Measurements from ENCODE around the gene EPB41L4A.
A peak's percentile ranks its signal among the peaks of the same experiment; 100 is the strongest.

DNA sequence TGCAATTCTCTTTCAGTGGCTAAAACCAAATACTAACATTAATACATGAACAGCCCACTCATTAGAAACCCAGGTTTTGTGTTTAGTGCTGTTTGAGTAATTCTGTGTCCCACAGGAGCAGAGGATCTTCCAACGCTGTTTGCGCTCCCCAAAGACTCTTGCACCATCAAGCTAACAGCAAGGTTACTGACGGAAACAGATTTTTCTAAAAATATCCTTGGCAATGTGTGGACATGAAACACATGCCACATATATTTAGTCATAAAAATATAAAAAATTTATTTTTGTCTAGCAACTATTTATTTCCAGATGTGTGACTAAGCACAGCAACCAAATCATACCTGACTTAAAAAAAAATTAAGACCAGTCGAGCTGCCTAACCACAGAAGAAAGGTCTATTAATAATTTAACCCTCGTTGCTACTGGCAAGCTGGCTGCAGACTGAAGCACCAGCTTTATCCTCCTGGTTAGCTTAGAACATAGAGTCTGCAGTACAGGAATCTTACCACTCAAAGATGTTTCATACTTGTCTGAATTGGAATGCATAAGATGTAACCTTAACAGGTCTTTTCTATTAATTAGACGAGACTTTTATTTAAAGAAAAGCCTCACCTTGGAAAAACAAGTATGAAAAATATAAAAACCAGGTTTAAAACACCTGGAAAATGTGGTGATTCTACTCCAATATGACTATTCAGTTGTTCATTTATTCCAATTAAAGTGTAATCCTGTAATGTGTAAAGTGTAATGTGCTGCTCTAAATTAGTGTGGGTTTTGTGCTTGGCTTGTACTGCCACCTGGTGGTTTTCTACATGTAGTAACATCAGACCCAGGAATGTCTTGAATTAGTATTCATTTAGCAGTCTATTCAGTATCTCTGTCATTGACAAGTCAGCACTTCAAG, 272.5 kb downstream of the EPB41L4A start:
- TF ChIP-seq, protein P1, sequence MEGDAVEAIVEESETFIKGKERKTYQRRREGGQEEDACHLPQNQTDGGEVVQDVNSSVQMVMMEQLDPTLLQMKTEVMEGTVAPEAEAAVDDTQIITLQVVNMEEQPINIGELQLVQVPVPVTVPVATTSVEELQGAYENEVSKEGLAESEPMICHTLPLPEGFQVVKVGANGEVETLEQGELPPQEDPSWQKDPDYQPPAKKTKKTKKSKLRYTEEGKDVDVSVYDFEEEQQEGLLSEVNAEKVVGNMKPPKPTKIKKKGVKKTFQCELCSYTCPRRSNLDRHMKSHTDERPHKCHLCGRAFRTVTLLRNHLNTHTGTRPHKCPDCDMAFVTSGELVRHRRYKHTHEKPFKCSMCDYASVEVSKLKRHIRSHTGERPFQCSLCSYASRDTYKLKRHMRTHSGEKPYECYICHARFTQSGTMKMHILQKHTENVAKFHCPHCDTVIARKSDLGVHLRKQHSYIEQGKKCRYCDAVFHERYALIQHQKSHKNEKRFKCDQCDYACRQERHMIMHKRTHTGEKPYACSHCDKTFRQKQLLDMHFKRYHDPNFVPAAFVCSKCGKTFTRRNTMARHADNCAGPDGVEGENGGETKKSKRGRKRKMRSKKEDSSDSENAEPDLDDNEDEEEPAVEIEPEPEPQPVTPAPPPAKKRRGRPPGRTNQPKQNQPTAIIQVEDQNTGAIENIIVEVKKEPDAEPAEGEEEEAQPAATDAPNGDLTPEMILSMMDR (IDR thresholded peaks at IDR 0.05), result peak; percentile 84
- TF ChIP-seq ZFX (IDR thresholded peaks at IDR 0.05; ENCODE audit: borderline replicate concordance), result no peak
